HG02970 (cell line): Measurements from ENCODE around the gene FAM149B1.

Experiments
- ATAC-seq: cut with Tn5 transposase; IDR thresholded peaks from one replicate; pipeline ENCODE4 v1.9.1; 2021; ENCODE audit warnings: mild to moderate bottlenecking, moderate library complexity, moderate number of reproducible peaks; ENCODE audit not compliant: unreplicated experiment, low FRiP score

Gene FAM149B1

DNA sequence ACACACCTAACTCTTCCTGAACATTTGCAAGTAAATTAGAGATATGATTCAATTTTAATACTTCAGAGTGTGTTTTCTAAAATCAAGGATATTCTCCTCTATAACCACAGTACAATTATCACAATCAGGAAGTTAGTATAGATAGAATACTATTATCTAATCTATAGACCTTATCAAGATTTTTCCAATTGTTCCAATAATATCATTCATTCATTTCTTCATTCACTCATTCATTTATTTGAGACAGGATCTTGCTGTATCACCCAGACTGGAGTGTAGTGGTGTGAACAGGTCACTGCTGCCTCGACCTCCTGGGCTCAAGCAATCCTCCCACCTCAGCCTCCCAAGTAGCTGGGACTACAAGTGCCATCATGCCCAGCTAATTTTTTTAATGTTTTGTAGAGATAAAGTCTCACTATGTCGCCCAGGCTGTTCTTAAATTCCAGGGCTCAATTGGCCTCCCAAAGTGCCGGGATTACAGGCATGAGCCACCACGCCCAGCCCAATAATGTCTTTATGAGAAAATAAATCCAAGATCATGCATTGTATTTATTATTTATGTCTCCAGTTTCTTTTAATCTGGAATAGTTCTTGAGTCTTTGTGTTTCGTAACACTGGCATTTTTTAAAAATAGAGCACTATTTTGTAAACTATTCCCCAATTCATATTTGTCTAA is 95.1 kb downstream of the FAM149B1 start:
- ATAC-seq: no peak

DNA sequence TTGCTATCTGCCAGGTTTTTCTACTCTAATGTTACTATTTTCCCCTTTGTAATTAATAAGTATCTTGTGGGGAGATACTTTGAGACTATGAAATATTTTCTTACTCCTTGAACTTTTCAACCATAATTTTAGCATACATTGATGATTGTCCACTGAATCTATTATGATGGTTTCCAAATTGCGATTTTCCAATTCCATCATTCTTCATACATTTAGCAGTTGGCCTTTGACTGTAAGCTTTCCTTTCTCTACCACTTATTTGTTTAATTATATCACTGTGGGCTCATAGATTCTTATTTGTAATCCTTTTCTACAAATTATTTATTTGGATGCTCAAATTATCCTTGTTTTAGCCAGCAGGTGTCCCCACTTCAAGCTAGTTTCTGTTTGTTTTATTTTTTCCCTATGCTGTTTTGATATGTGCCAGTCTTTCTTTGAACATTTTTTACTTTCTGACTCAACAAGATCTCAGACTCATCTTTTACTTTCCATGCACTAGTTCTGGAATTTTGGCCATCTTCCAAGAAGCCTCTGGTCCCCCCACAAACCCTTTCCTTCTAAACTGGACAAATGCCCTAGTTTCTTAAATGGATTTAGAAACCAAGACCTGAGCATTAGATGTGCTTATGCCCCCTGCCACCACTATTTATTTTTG is 95.9 kb downstream of the FAM149B1 start:
- no peak for ATAC-seq

DNA sequence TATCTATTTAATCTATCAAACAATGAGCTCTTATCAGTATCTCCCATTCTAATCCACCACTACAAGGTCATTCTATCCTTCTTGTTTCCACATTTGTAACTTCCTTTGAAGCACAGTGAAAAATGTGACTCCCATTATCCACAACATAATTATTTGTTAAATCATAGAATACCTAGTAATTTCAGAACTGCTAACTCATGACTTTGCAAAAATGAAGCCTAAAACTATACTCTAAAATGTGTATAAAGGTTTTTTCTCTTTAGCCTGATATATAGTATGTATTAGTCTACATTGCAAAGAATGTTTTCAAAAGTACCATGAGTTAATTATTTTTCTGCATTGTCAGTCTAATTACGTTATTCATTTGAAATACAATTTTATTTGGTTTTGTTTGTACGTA is 96.5 kb downstream of the FAM149B1 start:
- no peak for ATAC-seq

DNA sequence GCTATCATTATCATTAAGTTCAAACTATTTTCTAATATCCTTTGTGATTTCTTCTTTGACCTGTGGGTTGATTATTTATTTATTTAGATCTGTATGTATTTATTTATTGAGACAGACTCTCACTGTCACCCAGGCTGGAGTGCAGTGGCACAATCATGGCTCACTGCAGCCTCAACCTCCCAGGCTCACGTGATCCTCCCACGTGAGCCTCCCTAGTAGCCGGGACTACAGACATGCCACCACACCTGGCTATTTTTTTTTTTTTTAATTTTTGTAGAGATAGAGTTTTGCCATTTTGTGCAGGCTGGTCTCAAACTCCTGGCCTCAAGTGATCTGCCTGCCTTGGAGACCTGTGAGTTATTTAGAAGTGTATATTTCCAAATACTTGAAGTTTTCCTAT is 113.2 kb downstream of the FAM149B1 start:
- ATAC-seq: no peak

DNA sequence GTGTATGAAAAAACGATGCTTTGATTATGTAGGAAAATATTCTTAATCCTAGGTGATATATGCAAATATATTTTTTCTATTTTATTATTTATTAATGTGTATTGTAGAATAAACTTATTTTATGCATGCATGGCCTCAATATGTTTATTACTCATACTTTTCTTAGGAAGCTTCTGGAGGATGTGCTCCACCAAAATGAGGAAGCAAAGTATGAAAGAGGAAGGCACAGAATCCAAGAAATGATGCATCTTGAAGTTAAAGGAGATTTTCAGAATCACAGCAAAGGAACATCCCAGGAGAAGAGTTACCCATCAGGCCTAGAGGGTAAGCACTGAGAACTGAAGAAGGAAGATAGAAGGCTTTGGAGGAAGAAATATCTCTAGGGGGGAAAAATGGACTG is 119.5 kb downstream of the FAM149B1 start:
- no peak for ATAC-seq

DNA sequence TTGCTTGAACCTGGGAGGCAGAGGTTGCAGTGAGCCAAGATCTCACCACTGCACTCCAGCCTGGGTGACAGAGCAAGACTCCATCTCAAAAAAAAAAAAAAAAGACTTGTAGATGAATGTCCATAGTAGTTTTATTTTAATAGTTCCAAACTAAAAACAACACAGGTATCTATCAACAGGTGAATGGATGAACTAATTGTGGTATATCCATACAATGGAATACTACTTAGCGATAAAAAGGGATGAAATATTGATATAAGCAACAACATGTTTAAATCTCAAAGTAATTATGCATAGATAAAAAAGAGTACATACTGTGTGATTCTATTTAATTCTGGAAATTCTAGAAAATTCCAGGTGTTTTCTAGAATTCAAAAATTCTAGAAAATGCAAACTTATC is 122.0 kb downstream of the FAM149B1 start:
- no peak for ATAC-seq

DNA sequence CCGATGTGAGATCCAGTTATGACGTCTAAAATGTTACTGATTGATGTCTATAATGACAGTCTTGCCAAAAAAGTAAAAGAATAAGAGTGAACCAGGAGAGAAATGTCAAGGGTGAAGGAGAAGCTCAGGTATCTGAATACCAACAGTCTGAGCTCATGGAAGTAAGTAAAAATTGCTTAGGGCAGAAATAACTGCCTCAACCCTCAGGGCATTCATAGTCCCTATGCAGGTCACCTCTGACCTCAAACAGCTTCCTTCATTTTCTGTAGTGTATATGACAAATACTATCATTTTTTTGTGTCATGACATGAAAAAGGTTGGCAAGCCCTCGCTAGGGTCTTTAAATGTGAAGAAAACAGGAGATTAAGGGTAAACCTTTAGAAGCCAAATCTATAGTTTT is 125.5 kb downstream of the FAM149B1 start:
- no peak for ATAC-seq
